HG02610 (cell line): ENCODE data around the gene ZNF160.
"Not testable (repeated sequence)": the region's sequence is repeated elsewhere in the genome, so short reads cannot be mapped to it uniquely, and the experiment has no call there.

ENCODE experiments used
- ATAC-seq: cut with Tn5 transposase; IDR thresholded peaks from one replicate; pipeline ENCODE4 v1.9.1; 2021; ENCODE audit warnings: mild to moderate bottlenecking, moderate library complexity; ENCODE audit not compliant: unreplicated experiment

The ZNF160 gene

DNA sequence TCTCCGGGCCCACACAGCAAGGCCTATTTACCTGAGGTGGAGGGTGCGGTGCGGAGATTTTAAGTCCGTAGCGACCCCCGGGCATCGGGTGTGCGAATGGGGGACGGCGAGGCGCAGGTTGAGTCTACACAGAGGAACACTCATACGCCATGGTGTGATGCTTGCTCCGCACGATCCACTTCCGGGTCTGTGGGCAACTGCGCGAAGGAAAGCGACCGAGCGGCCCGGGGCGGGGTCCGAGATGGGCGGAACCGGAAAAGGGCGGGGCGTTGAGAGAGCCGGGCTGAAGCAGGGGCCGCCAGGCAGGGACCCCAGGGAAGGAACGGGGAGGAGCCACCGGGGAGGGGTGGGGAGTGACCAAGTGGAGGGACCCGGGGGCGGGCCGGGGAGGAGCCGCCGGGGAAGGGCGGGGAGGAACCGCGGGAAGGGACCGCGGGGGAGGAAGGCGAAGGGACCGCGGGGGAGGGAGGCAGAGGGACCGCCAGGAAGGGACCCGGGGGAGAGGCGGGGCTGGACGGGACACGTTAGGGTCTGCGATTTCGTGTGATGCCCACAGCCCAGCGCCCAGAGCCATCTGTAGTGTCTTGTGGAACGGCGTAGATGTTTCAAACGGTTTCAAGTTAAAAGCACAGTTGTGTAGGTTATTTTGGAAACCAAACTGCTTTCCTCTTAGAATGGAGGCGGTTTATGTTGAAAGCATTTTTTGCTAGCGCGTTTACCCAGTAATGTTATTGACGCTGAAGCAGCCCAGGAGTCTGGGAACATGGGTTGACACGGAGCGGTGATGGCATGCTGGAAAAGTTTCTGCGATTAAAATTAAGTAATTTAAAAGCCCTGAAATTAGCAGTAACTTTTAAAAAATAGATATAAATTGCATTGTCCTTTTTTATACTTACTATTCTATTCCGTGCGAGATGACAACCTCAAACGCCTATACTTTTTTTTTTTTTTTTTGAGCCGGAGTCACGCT, at the start of gene ZNF160:
TSS of gene ZNF160 (minus strand) at position 189 of the 970 bp plus-strand sequence. CDS start 17,146 bp downstream, outside the sequence.
- peak; percentile 95 for ATAC-seq

DNA sequence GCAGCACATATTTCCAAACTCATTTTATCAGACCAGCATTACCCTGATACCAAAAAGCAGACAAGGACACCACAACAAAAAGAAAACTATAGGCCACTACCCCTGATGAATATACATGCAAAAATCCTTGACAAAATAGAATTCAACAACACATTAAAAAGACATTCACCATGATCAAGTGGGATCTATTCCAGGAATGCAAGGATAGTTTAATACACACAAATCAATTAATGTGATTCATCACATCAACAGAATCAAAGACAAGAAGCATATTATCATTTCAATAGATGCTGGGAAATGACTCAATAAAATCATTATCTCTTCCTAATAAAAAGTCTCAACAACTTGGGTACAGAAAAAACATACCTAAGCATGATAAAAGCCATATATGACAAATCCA, 44.4 kb upstream of the ZNF160 start:
- ATAC-seq = no peak

- ATAC-seq = no peak
These were observed 37.1 kb upstream of the ZNF160 start for GRCh38 chr19:53140351-53140750.

DNA sequence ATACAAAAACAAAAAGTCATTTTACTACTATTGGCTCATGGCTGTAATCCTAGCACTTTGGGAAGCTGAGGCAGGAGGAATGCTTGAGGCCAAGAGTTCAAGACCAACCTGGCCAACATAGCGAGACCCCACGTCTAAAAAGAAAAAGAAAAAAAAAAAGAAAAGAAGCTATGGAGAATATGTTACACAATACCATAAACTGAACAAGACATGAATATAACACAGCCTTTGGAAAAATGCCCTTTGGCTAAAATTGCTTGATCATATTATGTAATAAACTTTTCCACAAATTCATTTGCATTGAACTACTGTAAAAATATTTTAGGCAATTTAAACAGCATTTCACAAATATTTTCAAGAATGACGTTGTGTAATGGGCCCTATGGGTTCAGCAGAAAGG, 33.2 kb upstream of the ZNF160 start:
- no peak for ATAC-seq

- no peak for ATAC-seq
These were observed 29.1 kb upstream of the ZNF160 start, which contains the start of gene ZNF415 for GRCh38 chr19:53132141-53132991. ZNF415 (minus strand) TSS chr19:53132910; CDS start chr19:53122676, 10,234 bp downstream.

GRCh38 chr19:53131727-53132126, 28.5 kb upstream of the ZNF160 start:
- no peak for ATAC-seq

DNA sequence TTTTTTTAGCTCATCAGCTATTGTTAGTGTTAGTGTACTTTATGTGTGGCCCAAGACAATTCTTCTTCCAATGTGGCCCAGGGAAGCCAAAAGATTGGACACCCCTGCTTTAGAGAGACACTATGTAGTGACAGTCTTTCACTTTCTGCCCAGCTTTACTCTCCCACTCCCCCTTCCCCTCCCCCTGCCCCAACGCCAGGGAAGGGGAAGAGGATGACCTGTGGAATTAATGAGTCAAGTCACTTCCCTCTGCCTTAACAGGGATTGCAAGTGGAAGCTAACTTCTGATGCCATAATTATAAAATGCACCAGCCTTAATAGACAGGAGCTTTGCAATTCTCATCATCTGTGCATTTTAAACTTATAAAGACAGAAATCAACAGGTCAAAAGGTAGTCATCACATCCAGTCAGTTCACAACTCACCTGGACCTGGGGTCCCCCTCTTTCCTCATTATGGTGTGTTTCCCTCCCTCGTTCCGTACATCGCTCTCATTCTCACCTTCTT, 27.9 kb upstream of the ZNF160 start:
- no peak for ATAC-seq

DNA sequence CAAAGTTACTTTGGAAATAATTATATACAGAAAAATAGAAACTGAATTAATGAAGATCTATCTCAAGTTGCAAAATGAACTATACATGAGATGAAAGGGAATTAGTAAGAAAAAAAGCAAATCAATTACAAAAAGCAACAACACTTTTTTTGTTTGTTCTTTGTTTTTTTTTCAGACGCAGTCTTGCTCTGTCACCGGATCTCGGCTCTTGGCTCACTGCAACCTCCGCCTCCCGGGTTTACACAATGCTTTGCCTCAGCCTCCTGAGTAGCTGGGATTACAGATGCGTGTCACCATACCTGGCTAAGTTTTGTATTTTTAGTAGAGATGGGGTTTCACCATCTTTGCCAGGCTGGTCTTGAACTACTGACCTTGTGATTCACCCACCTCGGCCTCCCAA, 27.3 kb upstream of the ZNF160 start:
- ATAC-seq = no peak

GRCh38 chr19:53126733-53127526, 23.7 kb upstream of the ZNF160 start:
- not testable (repeated sequence) for ATAC-seq

DNA sequence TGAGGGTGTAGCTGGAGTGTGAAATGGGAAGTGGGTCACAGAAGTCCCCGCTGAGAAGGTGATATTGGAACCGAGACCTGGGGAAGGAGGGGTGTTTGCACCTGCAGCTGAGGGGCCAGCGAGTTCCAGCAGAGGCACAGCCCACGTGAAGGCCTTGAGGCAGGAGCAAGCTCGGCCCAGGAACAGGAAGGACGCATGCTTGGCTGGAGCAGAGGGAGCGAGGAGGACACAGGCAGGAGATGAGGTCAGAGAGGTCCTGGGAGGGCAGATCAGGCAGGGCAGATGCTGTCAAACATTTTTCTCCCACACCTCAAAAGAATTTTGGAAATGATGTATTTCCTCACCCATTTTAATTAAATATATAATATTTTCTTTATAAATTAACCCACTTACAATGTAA, 20.2 kb upstream of the ZNF160 start:
- ATAC-seq = no peak

DNA sequence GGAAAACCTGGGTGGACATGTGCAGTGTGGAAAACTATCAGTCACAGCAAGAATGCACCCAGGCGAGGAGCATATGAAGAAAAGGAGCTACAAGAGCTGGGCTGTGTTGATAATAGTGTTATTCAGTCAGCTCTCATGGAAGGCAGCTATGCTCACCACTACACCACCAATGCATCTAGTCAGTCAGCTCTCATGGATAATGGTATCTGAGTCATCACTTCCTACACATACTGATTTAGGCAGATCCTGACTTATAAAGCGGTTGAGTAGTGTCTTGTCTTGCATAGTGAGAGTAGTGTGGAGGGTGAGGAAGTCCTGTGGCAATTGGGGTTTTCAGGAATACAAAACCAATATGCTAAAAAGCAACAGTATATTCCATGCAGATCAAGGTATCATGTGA, 9.1 kb upstream of the ZNF160 start:
- ATAC-seq = no peak

GRCh38 chr19:53109527-53109926, 6.3 kb upstream of the ZNF160 start:
- ATAC-seq = no peak

DNA sequence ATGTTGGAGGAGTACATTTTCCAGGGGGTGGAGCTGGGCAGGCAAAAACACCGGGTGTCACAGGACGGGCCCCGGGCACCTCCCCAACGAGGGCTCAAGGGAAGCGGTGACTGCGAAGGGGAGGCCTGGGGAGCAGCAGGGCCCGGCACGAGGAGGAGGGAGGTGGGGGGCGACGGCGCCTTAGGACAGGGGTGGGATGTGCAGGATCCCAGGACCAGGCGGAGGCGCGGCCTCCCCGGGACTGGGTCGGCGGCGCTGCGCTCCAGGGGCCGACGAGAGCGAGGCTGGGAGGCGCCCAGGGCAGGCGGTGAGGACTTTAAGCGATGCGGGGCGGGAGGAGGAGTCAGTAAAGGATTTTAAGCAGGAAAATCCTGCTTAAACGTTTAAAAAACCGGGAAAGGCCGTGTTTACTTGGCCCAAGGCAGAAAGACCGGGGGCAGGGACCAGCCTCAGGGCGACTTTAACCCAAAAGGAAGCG, 427 bp downstream of the ZNF160 start:
- ATAC-seq = peak; percentile 21

DNA sequence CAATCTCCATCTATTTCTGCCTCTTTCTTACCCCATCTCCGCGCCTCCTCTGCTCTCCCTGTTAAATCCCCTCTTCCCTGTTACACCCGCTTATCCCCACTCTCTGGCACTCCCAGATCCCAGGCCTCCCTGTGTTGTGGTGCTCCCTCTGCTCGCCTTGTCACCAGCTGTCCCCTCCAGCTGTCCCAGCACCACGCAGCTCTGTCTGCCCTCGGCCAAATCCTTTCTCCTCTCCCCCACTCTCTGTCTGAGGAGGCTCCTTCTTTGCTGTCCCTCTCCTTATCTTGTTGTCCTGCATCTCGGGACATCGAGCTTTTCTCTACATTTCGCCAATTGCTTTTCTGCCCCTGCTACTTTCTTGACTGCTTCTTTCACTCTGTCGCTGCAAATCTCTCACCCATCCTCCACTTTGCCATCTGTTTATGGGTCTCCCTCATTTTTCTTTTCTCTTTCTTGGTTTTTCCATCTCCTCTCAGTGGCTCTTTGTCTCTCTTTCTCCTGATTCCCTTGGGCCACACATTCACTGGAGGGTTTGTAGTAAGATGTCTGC, 941 bp downstream of the ZNF160 start:
- no peak for ATAC-seq

DNA sequence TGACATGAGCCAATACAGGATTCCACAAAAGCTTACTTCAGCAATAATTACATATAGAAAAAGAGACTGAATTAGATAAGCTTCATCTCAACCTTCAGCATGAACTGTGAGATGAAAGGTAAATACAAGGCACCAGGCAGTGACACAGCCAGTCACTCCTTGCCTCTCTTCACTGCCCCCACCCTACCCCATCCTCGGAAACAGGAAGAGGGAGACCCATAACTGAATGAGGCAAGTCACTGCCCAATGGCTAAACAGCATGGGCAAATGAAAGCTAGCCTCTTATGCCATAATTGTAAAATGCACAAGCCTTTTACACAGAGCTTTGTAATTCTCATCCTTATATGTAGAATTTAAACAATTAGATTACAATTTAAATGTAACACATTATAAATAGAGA, 1.7 kb downstream of the ZNF160 start:
- no peak for ATAC-seq

GRCh38 chr19:53098570-53098969, 4.7 kb downstream of the ZNF160 start:
- ATAC-seq = not testable (repeated sequence)

- ATAC-seq = not testable (repeated sequence)
These were observed 6.1 kb downstream of the ZNF160 start for GRCh38 chr19:53096982-53097690.

DNA sequence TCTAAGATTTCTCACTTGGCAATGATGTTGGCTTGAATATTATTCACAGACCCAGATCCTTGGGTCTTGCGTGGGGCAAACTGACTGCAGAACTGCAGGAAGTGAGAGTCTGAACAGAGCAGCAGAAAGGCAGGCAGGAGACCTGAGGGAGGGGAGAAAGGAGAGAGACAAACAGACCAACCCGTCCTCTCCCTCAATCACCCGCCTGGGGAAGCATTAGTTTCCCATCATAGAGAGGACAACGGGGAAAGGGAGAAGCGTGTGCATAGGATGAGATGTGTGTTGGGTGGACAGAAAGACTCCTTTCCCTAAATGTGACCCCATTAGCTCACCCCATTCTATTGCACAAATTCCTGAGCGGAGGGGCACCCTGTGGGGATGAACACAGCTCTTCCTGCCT, 6.6 kb downstream of the ZNF160 start:
- ATAC-seq = not testable (repeated sequence)
